WTC11 (cell line): ENCODE results near the gene MAPK8IP2. TPM values are rescaled to one million over a fixed set of nuclear protein-coding genes. Genes with fewer than 3 reads are reported as not detected.
"Not testable (repeated sequence)": the region's sequence is repeated elsewhere in the genome, so short reads cannot be mapped to it uniquely, and the experiment has no call there.

Experiments
- ATAC-seq: fragments of 200-7000 bp; cut with Tn5 transposase; 2 replicates; pipeline ENCODE4 v1.10.0; 2021; ENCODE audit warnings: mild to moderate bottlenecking, moderate library complexity
- CTCF ChIA-PET: fragments of 300-600 bp; sonication (Branson Sonifier 250); formaldehyde crosslinking; loops from one replicate; lab custom pipeline; 2021; ENCODE audit warnings: antibody characterized with exemption; lab: Charles Lee
- POLR2A ChIA-PET: fragments of 350-600 bp; sonication (Branson Sonifier 250); formaldehyde crosslinking; loops from one replicate; lab custom pipeline; 2021; ENCODE audit warnings: antibody characterized with exemption; lab: Charles Lee
- DNase-seq: peaks from one replicate; pipeline ENCODE4 v3.0.0; 2021; ENCODE audit warnings: low spot score
- H3K27ac Mint-ChIP-seq: 2 replicates; pipeline ENCODE4 v1.8.0; 2021; ENCODE audit warnings: mixed read lengths
- H3K27me3 Mint-ChIP-seq: 2 replicates; pipeline ENCODE4 v1.8.0; 2021; ENCODE audit warnings: low read depth, mild to moderate bottlenecking, moderate library complexity, mixed read lengths
- H3K36me3 Mint-ChIP-seq: 2 replicates; pipeline ENCODE4 v1.8.0; 2021; ENCODE audit warnings: mixed read lengths
- H3K4me1 Mint-ChIP-seq: 2 replicates; pipeline ENCODE4 v1.8.0; 2022; ENCODE audit warnings: mixed read lengths
- H3K4me3 Mint-ChIP-seq: 2 replicates; pipeline ENCODE4 v1.8.0; 2021; ENCODE audit warnings: mild to moderate bottlenecking, moderate library complexity, mixed read lengths
- H3K9me3 Mint-ChIP-seq: 2 replicates; pipeline ENCODE4 v1.8.0; 2021; ENCODE audit warnings: mixed read lengths
- CBFB ChIP-seq: sonication (generic); formaldehyde crosslinking; IDR thresholded peaks from 2 replicates; pipeline ENCODE4 v1.8.1; 2022; ENCODE audit warnings: mild to moderate bottlenecking, low read depth, missing genetic modification reagents
- ELF4 ChIP-seq: sonication (generic); formaldehyde crosslinking; IDR thresholded peaks from 2 replicates; pipeline ENCODE4 v1.8.1; 2022; ENCODE audit warnings: low read depth, mild to moderate bottlenecking, moderate library complexity, missing genetic modification reagents
- GRHL2 ChIP-seq: fragments of 250-450 bp; sonication (Bioruptor Pico); IDR thresholded peaks from 2 replicates; pipeline ENCODE4 v1.8.0; 2022; ENCODE audit warnings: mild to moderate bottlenecking, moderate library complexity; ENCODE audit not compliant: insufficient replicate concordance, severe bottlenecking
- ZNF121 ChIP-seq: sonication (generic); formaldehyde crosslinking; IDR thresholded peaks from 2 replicates; pipeline ENCODE4 v1.8.0; 2023; ENCODE audit warnings: missing genetic modification reagents
- ZNF263 ChIP-seq: sonication (generic); formaldehyde crosslinking; IDR thresholded peaks from 2 replicates; pipeline ENCODE4 v1.8.1; 2022; ENCODE audit warnings: low read depth, mild to moderate bottlenecking, moderate library complexity, missing genetic modification reagents
- ZNF423 ChIP-seq: fragments of 250-450 bp; sonication (Bioruptor Pico); IDR thresholded peaks from 2 replicates; pipeline ENCODE4 v2.1.2; 2022; ENCODE audit warnings: mild to moderate bottlenecking, moderate library complexity
- ZNF671 ChIP-seq: fragments of 250-450 bp; sonication (Bioruptor Pico); IDR thresholded peaks from 2 replicates; pipeline ENCODE4 v1.8.0; 2021; ENCODE audit warnings: mild to moderate bottlenecking
- total RNA-seq: library from RNA; stranded (reverse); gene quantifications from 3 replicates; pipeline ENCODE4 v1.2.3, GENCODE V29; 2021
- TF ChIP-seq, protein P1 (sequence below): sonication (generic); formaldehyde crosslinking; IDR thresholded peaks from 2 replicates; pipeline ENCODE4 v1.8.1; 2022; ENCODE audit warnings: missing genetic modification reagents, borderline replicate concordance
- TF ChIP-seq, protein P2 (sequence below): sonication (generic); formaldehyde crosslinking; IDR thresholded peaks from 2 replicates; pipeline ENCODE4 v1.8.0; 2023; ENCODE audit warnings: missing genetic modification reagents, mild to moderate bottlenecking, borderline replicate concordance
- TF ChIP-seq, protein P3 (sequence below): fragments of 250-450 bp; sonication (Bioruptor Pico); IDR thresholded peaks from 2 replicates; pipeline ENCODE4 v1.9.0; 2021; ENCODE audit warnings: moderate library complexity, mild to moderate bottlenecking, inconsistent platforms, borderline replicate concordance

MAPK8IP2 gene
- total RNA-seq, 1 experiment from 2014 or later: 4.9 TPM

DNA sequence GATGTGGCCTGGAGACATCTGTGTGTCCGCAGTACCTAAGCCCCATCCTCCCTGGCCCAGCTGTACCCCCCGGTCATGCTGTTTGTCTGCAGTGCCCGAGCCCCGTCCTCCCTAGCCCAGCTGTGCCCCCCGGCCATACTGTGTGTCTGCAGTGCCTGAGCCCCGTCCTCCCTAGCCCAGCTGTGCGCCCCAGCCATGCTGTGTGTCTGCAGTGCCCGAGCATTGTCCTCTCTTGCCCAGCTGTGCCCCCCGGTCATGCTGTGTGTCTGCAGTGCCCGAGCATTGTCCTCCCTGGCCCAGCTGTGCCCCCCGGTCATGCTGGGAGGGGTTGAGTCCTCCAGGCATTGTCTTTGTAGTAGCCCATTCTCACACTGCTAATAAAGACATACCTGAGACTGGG, 35.0 kb downstream of the MAPK8IP2 start (continued):
- TF ChIP-seq, protein P1, sequence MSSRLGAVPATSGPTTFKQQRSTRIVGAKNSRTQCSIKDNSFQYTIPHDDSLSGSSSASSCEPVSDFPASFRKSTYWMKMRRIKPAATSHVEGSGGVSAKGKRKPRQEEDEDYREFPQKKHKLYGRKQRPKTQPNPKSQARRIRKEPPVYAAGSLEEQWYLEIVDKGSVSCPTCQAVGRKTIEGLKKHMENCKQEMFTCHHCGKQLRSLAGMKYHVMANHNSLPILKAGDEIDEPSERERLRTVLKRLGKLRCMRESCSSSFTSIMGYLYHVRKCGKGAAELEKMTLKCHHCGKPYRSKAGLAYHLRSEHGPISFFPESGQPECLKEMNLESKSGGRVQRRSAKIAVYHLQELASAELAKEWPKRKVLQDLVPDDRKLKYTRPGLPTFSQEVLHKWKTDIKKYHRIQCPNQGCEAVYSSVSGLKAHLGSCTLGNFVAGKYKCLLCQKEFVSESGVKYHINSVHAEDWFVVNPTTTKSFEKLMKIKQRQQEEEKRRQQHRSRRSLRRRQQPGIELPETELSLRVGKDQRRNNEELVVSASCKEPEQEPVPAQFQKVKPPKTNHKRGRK (CRISPR knock-in tag): no peak
- TF ChIP-seq, all 79 proteins: peak for 0

DNA sequence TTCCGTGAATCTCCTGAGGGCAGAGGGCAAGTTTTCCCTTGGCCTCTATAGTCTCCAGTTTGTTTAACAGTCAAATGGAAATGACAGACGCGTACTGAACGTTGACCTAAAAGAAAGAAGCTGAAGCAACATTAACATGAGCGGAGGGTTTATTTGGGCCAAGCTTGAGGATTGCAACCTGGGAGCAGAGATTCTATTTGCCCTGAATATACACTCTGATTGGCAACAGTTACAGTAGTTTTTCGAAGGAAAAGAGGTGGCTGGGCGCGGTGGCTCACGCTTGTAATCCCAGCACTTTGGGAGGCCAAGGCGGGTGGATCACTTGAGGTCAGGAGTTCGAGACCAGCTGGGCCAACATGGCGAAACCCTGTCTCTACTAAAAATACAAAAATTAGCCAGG, 39.7 kb downstream of the MAPK8IP2 start:
- H3K36me3 Mint-ChIP-seq, POLR2A ChIA-PET, H3K4me3 Mint-ChIP-seq, DNase-seq, H3K27me3 Mint-ChIP-seq, H3K9me3 Mint-ChIP-seq, ATAC-seq, H3K27ac Mint-ChIP-seq: not testable (repeated sequence)
- peaks cover 23% of the 10 kb centered on the region for H3K4me1 Mint-ChIP-seq
- CTCF ChIA-PET: interaction anchor here (1.4 to 5.5 kb wide), 7 partner anchors 14 to 99 kb away, joined by 3 to 59 read pairs (median 22); partner anchors contain the start of genes ARSA, SHANK3 and SYCE3

DNA sequence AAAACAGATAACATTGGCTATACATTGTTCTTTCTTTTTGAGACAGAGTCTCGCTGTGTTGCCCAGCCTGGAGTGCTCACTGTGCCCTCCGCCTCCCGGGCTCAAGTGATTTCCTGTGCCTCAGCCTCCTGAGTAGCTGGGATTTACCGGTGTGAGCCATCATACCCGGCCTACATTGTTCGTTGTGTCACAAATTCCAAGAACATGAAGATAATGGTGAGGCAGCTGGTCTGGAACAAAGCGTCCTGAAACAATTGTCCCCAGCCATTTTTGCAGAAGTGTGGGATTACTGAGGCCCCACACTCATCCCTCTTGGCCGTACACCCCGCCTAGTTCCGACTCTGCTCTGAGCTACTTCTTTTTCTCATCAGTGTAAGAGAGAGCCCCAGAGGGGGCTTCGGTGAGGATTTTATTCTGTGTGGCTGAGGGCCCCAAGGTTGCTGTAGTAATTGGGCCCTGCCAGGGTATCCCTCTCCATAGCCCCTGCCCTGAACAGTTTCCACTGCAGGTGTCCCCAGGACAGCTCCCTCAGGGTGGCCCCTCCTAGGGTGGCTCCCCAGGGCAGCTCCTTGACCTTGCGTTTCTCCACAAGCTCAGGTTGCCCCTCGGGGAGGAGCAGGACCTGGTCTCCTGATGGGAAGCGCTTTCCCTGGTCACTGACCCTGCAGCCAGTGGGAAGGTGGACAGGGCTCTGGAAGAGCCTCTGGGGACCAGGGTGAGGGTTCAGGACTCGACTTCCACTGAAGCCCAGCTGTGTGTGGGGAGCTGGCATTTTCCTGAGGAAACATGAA, 40.5 kb downstream of the MAPK8IP2 start:
- H3K4me1 Mint-ChIP-seq: peaks cover 23% of the 10 kb centered on the region
- DNase-seq (no peak), ATAC-seq (no peak)
- peaks cover 6% of the 10 kb centered on the region; the same call in 1 of the 2 replicates for H3K9me3 Mint-ChIP-seq
- TF ChIP-seq ZNF121 (CRISPR knock-in tag) (peak; percentile 65; the same call in 1 of the 2 replicates), ZNF423 (no peak), ZNF671 (CRISPR knock-in tag) (no peak), ELF4 (CRISPR knock-in tag) (no peak), ZNF263 (no peak), GRHL2 (CRISPR knock-in tag) (no peak), CBFB (CRISPR knock-in tag) (no peak)
- TF ChIP-seq, protein P2, sequence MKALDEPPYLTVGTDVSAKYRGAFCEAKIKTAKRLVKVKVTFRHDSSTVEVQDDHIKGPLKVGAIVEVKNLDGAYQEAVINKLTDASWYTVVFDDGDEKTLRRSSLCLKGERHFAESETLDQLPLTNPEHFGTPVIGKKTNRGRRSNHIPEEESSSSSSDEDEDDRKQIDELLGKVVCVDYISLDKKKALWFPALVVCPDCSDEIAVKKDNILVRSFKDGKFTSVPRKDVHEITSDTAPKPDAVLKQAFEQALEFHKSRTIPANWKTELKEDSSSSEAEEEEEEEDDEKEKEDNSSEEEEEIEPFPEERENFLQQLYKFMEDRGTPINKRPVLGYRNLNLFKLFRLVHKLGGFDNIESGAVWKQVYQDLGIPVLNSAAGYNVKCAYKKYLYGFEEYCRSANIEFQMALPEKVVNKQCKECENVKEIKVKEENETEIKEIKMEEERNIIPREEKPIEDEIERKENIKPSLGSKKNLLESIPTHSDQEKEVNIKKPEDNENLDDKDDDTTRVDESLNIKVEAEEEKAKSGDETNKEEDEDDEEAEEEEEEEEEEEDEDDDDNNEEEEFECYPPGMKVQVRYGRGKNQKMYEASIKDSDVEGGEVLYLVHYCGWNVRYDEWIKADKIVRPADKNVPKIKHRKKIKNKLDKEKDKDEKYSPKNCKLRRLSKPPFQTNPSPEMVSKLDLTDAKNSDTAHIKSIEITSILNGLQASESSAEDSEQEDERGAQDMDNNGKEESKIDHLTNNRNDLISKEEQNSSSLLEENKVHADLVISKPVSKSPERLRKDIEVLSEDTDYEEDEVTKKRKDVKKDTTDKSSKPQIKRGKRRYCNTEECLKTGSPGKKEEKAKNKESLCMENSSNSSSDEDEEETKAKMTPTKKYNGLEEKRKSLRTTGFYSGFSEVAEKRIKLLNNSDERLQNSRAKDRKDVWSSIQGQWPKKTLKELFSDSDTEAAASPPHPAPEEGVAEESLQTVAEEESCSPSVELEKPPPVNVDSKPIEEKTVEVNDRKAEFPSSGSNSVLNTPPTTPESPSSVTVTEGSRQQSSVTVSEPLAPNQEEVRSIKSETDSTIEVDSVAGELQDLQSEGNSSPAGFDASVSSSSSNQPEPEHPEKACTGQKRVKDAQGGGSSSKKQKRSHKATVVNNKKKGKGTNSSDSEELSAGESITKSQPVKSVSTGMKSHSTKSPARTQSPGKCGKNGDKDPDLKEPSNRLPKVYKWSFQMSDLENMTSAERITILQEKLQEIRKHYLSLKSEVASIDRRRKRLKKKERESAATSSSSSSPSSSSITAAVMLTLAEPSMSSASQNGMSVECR (CRISPR knock-in tag): no peak
- TF ChIP-seq, protein P3, sequence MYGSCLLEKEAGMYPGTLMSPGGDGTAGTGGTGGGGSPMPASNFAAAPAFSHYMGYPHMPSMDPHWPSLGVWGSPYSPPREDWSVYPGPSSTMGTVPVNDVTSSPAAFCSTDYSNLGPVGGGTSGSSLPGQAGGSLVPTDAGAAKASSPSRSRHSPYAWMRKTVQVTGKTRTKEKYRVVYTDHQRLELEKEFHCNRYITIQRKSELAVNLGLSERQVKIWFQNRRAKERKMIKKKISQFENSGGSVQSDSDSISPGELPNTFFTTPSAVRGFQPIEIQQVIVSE: no peak
- ChIA-PET POLR2A (interaction anchor here (2.2 kb wide), 1 partner anchor 13 kb away, joined by 12 read pairs; the partner anchor contains the start of gene ARSA), CTCF (interaction anchor here (0.6 to 5.5 kb wide), 15 partner anchors 8 to 134 kb away, joined by 3 to 59 read pairs (median 7); partner anchors contain the start of genes ARSA, CHKB, LMF2 and NCAPH2)
- H3K4me3 Mint-ChIP-seq: no peak overlapping the region
- no peak overlapping the region for H3K27ac Mint-ChIP-seq
- peaks cover 3% of the 10 kb centered on the region; the same call in 1 of the 2 replicates for H3K36me3 Mint-ChIP-seq
- peaks cover 3% of the 10 kb centered on the region; the same call in 1 of the 2 replicates for H3K27me3 Mint-ChIP-seq
